ENCODE measurements around the gene PNN. TPM values are rescaled to one million over a fixed set of nuclear protein-coding genes. Genes with fewer than 3 reads are reported as not detected.

The PNN gene
- total RNA-seq, 1 donor from 2014 or later: 66.1 TPM

Other genes with a start within 250 kb of the PNN start
- 159 and 169 TPM in 2 replicates for gene SEC23A, start 72.0 kb upstream of the PNN start, total RNA-seq
- gene GEMIN2, start 60.9 kb upstream of the PNN start, total RNA-seq: 13.2 and 14.9 TPM in 2 replicates
- 29.7 and 29.8 TPM in 2 replicates for gene TRAPPC6B, start 4.9 kb upstream of the PNN start, total RNA-seq
- gene MIA2, start 58.7 kb downstream of the PNN start, total RNA-seq: 21.4 and 22.5 TPM in 2 replicates

Measured in osteocyte (in vitro differentiated cells).